OCI-M2 (cell line): ENCODE measurements around the gene BRK1.
"Not testable (repeated sequence)": the region's sequence is repeated elsewhere in the genome, so short reads cannot be mapped to it uniquely, and the experiment has no call there.

ENCODE experiments used
- DNase-seq: peaks from one replicate; lab custom pipeline; 2025; ENCODE audit not compliant: unreplicated experiment; lab: John Stamatoyannopoulos, UW

The BRK1 gene

DNA sequence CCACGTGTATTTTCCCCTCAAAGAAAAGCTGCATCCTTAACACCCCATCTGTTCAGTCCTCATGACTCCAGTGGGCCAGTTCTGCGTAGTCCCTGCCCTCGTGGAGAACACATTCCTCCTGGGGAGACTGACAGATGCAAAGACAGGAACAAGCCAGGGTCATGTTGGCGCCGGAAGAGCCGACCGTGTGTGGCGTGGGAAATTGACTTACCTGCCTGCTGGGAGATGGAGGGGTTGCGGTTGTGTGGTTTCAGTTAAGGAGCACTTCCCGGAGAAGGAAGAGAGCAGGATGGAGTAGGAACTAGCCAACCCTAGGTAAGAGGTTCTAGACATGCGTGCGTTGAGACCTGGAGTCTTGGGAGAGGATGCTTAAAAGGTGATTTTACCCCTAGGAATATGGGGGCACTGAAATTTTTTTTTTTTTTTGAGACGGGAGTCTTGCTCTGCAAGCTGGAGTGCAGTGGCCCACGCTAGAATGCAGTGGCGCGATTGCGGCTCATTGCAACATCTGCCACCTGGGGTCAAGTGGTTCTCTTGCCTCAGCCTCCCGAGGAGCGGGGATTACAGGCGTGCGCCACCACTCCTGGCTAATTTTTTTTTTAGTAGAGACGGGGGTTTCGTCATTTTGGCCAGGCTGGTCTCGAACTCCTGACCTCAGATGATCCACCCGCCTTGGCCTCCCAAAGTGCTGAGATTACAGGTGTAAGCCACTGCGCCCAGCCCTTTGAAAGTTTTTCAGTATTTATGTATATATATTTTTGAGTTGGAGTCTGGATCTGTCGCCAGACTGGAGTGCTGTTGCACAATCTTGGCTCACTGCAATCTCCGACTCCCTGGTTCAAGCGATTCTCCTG, 27.5 kb downstream of the BRK1 start:
- no peak for DNase-seq

- no peak for DNase-seq
Measured at GRCh38 chr3:10145685-10146084, 30.2 kb downstream of the BRK1 start.

DNA sequence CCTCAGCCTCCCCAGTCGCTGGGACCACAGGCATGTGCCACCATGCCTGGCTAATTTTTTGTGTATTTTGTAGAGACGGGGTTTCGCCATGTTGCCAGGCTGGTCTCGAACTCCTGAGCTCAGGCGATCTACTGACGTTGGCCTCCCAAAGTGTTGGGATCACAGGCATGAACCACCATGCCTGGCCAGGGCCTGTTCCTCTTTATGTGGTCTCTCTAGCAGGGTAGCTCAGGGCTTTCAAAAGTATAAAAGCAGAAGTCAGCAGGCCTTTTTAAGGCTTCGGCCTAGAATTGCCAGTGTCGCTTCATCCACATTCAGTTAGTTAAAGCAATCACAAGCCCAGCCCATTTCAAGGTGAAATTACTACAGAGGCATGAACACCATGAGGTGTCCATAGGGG, 33.8 kb downstream of the BRK1 start:
- no peak for DNase-seq

DNA sequence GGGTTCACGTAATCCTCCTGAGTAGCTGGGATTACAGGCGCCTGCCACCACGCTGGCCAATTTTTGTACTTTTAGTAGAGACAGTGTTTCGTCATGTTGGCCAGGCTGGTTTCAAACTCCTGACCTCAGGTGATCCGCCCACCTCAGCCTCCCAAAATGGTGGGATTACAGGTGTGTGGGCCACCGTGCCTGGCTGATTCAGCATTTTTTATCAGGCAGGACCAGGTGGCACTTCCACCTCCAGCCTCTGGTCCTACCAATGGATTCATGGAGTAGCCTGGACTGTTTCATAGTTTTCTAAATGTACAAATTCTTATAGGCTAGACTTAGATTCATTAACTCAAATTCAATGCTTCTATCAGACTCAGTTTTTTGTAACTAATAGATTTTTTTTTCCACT, 35.5 kb downstream of the BRK1 start:
- no peak for DNase-seq

- DNase-seq: no peak
Measured at GRCh38 chr3:10154335-10155122, 39.1 kb downstream of the BRK1 start.

- no peak for DNase-seq
Measured at GRCh38 chr3:10155123-10155472, 39.6 kb downstream of the BRK1 start.

GRCh38 chr3:10155658-10156057, 40.2 kb downstream of the BRK1 start:
- DNase-seq: no peak

DNA sequence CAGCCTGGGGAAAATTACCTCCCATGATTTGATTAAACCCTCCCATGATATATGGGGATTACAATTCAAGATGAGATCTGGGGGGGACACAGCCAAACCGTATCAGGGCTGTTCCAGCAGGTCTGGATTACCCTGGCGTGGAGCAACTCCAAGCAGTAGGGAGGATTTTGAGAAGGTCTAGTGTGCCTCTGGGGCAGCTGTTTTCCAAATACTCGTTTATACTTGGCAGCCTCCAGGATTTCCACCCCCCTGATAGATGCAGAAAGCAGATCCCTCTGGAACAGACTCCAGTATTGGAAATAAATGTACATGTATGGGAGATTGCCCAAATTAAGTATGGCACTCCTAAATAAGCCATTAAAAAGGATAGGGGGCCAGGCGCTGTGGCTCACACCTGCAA, 41.6 kb downstream of the BRK1 start:
- no peak for DNase-seq

DNA sequence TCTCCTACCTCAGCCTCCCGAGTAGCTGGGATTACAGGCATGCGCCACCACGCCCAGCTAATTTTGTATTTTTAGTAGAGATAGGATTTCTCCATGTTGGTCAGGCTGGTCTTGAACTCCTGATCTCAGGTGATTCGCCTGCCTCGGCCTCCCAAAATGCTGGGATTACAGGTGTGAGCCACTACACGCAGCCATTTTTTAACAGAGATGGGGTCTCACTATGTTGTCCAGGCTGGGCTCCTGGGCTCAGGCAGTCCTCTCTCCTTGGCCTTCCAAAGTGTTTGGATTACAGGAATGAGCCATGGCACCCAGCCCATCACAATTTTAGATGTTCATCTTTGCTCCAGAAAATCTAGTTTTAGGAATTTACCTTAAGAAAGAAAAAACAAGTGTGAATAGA, 43.1 kb downstream of the BRK1 start:
- not testable (repeated sequence) for DNase-seq

GRCh38 chr3:10160346-10160745, 44.9 kb downstream of the BRK1 start:
- no peak for DNase-seq

GRCh38 chr3:10160925-10161324, 45.5 kb downstream of the BRK1 start:
- no peak for DNase-seq

GRCh38 chr3:10162185-10162584, 46.7 kb downstream of the BRK1 start:
- DNase-seq: no peak

DNA sequence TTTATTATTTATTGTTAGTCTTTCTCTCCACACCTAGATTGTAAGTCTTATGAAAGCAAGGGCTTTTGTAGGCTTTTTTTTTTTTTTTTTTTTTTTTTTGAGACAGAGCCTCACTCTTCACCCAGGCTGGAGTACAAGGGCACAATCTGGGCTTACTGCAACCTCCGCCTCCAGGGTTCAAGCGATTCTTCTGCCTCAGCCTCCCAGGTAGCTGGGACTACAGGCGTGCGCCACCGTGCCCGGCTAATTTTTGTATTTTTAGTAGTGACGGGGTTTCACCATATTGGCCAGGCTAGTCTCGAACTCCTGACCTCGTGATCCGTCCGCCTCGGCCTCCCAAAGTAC, 48.7 kb downstream of the BRK1 start:
- not testable (repeated sequence) for DNase-seq

GRCh38 chr3:10164546-10165393, 49.3 kb downstream of the BRK1 start, which contains the start of gene IRAK2:
Gene IRAK2 (plus strand): TSS chr3:10164919. CDS start chr3:10164955, 36 bp downstream.
- no peak for DNase-seq

DNA sequence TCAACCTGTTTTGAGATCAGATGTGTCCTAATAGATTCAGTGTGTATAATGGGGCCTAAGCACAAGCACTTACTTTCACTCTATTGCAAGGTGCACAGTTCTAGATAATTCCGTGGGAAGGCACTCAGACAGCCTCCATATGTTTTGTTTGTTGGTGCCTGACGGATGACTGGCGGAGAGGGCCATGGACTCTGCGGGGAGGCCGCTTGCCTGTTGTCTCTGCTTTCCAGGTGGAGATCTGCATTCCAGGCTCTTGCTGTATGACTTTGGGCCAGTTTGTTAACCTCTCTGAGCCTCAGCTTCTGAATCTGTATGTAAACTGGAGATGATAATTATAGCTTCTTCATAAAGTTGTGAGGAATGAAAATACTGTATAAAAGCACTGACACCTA, 50.7 kb downstream of the BRK1 start:
- DNase-seq: no peak

- DNase-seq: no peak
Measured at GRCh38 chr3:10169000-10169496, 53.6 kb downstream of the BRK1 start.

DNA sequence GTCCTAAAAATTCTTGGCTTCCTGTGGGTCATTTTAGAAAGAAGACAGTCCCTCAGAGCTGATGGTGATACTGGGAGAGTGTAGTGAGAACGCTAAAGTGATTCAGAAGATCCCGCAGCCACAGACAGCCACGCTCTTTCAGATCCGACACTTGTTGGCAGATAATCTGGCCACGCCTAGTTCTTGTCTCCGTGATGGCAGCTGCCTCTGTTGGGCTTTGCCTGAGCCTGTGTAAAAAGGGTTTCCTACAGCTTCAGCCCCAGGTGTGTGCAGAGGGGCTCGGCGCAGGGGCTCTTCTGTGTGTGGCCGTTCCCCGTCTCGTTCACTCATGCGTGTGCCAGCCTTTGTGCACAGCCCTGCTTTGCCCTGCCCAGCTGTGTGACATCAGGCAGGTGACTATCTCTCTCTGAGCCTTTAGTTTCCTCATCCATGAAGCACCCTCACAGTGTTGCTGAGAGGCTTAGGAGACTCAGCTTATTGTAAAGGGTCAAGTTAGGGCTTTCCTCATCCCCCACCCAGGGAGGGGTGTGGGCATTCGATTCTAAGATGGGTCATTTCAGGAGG, 55.5 kb downstream of the BRK1 start:
- no peak for DNase-seq

- DNase-seq: no peak
Measured at GRCh38 chr3:10173095-10173925, 57.8 kb downstream of the BRK1 start.

DNA sequence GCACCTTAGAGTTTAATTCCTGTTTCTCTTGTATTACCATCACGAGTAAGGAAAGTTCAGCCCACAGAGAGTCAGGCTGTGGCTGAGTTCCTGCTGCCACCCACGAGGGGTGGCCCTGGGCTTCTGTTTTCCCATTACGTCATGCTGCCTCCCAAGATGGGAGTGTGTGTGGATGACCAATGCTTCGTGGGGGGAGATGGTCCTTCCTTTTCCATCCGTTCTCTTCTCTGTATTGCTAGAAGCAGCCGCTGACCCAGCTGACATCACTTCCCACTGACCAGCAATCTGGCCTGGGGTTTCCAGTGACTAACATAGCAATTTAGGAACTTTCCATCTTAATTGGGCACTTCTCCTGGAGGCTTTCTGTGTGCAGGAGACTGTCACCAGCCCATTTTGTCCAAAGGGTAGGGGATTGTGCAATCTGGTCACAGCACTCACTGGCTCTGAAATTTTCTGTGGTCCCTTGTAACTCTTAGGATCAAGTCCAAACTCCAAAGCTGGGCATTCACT, 58.5 kb downstream of the BRK1 start:
- DNase-seq: no peak

DNA sequence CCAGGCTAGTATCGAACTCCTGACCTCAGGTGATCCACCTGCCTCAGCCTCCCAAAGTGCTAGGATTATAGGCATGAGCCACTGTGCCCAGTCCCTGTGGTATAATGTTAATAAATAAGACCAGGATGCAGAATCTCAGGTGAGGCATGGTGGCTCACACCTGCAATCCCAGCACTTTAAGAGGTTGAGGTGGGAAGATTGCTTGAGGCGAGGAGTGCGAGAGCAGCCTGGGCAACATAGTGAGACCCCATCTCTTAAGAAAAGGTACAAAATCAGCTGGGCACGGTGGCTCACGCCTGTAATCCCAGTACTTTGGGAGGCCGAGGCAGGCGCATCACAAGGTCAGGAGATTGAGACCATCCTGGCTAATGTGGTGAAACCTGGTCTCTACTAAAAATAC, 59.9 kb downstream of the BRK1 start:
- DNase-seq: not testable (repeated sequence)
